Retinal pigment epithelial cell (primary cell): ENCODE data around the gene LAMA2.
"Not testable (repeated sequence)": the region's sequence is repeated elsewhere in the genome, so short reads cannot be mapped to it uniquely, and the experiment has no call there.

Experiments
- DNase-seq: peaks from one replicate; pipeline ENCODE4 v3.0.0-alpha.2; 2010; ENCODE audit warnings: low read depth
- H3K4me3 ChIP-seq: 2 replicates; pipeline ENCODE4 v1.5.1; 2011; ENCODE audit warnings: mild to moderate bottlenecking, low read length, control low read depth, moderate library complexity
- TF ChIP-seq, protein P1 (sequence below): conservative IDR thresholded peaks from 2 replicates; pipeline ENCODE4 v1.5.1; 2011; ENCODE audit warnings: low read depth, low read length, control low read depth, inconsistent platforms

Gene LAMA2

GRCh38 chr6:129164032-129164431, 281.1 kb downstream of the LAMA2 start:
- DNase-seq, result no peak
- no peak overlapping the region for H3K4me3 ChIP-seq
- TF ChIP-seq, protein P1, sequence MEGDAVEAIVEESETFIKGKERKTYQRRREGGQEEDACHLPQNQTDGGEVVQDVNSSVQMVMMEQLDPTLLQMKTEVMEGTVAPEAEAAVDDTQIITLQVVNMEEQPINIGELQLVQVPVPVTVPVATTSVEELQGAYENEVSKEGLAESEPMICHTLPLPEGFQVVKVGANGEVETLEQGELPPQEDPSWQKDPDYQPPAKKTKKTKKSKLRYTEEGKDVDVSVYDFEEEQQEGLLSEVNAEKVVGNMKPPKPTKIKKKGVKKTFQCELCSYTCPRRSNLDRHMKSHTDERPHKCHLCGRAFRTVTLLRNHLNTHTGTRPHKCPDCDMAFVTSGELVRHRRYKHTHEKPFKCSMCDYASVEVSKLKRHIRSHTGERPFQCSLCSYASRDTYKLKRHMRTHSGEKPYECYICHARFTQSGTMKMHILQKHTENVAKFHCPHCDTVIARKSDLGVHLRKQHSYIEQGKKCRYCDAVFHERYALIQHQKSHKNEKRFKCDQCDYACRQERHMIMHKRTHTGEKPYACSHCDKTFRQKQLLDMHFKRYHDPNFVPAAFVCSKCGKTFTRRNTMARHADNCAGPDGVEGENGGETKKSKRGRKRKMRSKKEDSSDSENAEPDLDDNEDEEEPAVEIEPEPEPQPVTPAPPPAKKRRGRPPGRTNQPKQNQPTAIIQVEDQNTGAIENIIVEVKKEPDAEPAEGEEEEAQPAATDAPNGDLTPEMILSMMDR, result no peak

DNA sequence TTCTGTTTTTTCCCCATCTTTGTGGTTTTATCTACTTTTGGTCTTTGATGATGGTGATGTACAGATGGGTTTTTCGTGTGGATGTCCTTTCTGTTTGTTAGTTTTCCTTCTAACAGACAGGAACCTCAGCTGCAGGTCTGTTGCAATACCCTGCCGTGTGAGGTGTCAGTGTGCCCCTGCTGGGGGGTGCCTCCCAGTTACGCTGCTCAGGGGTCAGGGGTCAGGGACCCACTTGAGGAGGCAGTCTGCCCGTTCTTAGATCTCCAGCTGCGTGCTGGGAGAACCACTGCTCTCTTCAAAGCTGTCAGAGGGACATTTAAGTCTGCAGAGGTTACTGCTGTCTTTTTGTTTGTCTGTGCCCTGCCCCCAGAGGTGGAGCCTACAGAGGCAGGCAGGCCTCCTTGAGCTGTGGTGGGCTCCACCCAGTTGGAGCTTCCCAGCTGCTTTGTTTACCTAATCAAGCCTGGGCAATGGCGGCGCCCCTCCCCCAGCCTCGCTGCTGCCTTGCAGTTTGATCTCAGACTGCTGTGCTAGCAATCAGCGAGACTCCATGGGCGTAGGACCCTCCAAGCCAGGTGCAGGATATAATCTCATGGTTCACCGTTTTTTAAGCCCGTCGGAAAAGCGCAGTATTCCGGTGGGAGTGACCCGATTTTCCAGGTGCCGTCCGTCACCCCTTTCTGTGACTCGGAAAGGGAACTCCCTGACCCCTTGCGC, 289.5 kb downstream of the LAMA2 start:
- not testable (repeated sequence) for DNase-seq
- H3K4me3 ChIP-seq, result peak overlapping the region; percentile 20

DNA sequence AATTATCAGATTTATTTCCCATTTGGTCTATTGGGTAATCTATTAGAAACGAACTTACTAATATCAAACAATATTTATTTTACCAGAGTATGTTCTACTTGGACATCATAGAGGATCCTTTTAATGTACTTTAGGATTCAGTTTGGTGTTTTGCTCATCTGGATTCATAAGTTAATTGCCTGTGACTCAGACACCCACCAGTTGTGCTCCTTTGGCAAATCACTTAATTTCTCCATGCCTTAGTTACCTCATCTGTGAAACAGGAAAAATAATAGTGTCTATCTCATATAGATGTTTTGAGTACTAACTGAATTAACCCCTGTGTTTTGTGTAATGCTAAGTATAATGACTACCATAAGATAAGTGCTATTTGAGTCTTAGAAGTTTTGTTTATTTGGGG, 292.1 kb downstream of the LAMA2 start:
- TF ChIP-seq, protein P1, result no peak
- no peak overlapping the region for H3K4me3 ChIP-seq
- no peak for DNase-seq

DNA sequence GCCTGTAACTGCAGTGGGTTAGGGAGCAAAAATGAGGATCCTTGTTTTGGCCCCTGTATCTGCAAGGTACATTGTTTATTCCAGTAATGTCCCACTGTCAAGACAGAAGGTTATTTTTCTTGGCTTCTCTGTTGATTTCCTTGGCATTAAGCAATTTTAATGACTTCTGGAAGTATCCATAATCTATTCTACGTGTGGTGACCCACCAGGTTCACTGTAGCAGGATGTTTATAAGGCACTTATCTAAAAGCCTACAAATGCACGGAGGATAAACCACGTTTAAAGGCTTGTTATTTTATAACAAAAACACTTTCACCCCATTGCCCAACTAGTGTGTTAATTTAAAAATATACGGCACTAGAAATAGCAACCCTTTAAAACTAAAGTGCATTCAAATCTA, 294.9 kb downstream of the LAMA2 start:
- DNase-seq, result no peak
- TF ChIP-seq, protein P1, result no peak
- no peak overlapping the region for H3K4me3 ChIP-seq

DNA sequence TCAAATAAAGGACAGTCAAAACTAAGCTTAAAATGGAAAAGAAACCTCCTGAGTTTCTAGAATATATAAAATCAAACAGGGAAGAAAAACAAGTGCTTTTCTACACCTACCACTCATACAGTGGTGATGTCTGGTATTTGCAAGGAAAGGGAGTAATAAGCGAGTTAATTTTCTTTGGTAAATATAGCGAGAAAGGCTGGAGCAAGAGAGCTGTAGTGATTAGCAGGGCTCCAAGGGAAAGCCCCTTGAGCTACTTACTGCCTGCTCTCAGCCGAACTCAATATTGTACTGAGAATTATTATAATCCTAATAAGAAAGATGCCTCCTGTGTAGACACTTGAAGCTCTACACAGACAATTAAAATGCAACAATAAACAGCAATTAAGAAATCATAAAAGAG, 296.3 kb downstream of the LAMA2 start:
- no peak for DNase-seq
- no peak overlapping the region for H3K4me3 ChIP-seq
- TF ChIP-seq, protein P1, result no peak

- H3K4me3 ChIP-seq, result no peak overlapping the region
- DNase-seq, result no peak
- TF ChIP-seq, protein P1, result no peak
Measured at GRCh38 chr6:129181001-129181400, 298.1 kb downstream of the LAMA2 start.

DNA sequence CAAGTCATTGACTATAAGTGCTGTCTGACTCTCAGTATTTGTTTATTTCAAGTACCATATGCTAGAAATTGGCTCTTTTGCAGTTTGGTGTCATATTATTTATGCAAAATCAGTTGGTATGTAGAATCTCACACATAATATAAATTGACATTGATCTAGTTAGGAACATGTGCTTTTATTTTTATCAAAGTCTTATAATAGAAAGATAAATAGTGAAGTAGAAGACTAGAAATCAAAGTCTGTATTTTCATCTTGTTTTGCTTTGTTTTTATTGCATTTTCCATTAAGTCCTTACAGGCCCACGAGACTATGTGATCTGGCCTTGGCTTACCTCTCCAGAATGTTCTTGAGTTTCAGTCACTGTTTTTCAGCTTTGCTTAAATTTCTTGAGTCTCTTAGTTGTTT, 300.3 kb downstream of the LAMA2 start:
- no peak for DNase-seq
- TF ChIP-seq, protein P1, result no peak
- H3K4me3 ChIP-seq, result no peak overlapping the region
